K562 (cell line): Measurements from ENCODE around the gene RABGAP1L. TPM values are rescaled to one million over a fixed set of nuclear protein-coding genes. Genes with fewer than 3 reads are reported as not detected.

Experiments
- ATAC-seq: fragments of 200-7000 bp; cut with Tn5 transposase; 3 replicates; pipeline ENCODE4 v1.9.1; 2020; ENCODE audit warnings: moderate library complexity
- BruUV-seq: library from RNA; stranded (reverse); fragments of 400-500 nt; replicated peaks from 2 replicates; lab custom pipeline; 2021; lab: Mats Ljungman, UMichigan
- CTCF ChIA-PET: fragments of 300-600 bp; formaldehyde crosslinking; extraction: SDS; loops from one replicate; lab custom pipeline; 2021; ENCODE audit warnings: low intra/inter-chr PET ratio; lab: Yijun Ruan, JAX
- POLR2A ChIA-PET: fragments of 300-600, 350-650 bp; sonication (Branson Sonifier 250); formaldehyde crosslinking; extraction: SDS; loops from one replicate; lab custom pipeline; 2021; ENCODE audit warnings: antibody characterized with exemption, inconsistent platforms; lab: Yijun Ruan, JAX
- DNase-seq, 4 experiments: peaks; one replicate each; pipeline versions ENCODE4 v3.0.0 to v3.0.0-alpha.2; 2011 to 2018; ENCODE audit warnings: low spot score in 3 of 4, mixed read lengths in 3 of 4; ENCODE audit errors: extremely low read depth in 1 of 4
- FAIRE-seq: peaks from 2 replicates; lab custom pipeline; 2011; peaks lifted over from hg19 to GRCh38; lab: Jason Lieb, UNC
- H2AFZ ChIP-seq: 2 replicates; pipeline ENCODE4 v1.6.0; 2011; ENCODE audit warnings: low read depth, low read length, control low read depth, inconsistent platforms
- H3K27ac ChIP-seq: fragments of 200-600 bp; 3 replicates; pipeline ENCODE4 v1.8.0; 2011; ENCODE audit warnings: low read depth, mild to moderate bottlenecking, control low read depth, inconsistent platforms, low read length, moderate library complexity, mixed read lengths; ENCODE audit errors: extremely low read depth
- H3K27me3 ChIP-seq, 2 experiments: fragments of 300-600 bp in 1 of 2; 2 replicates in 1 of 2; 3 replicates in 1 of 2; pipeline versions ENCODE4 v1.6.0 to v1.8.0; 2011; ENCODE audit warnings: inconsistent platforms in 2 of 2, low read length in 2 of 2, mild to moderate bottlenecking in 1 of 2, mixed read lengths in 1 of 2, moderate library complexity in 1 of 2; ENCODE audit not compliant: control insufficient read depth in 2 of 2, insufficient read depth in 2 of 2
- H3K36me3 ChIP-seq: fragments of 300-600 bp; 3 replicates; pipeline ENCODE4 v1.8.0; 2011; ENCODE audit warnings: mild to moderate bottlenecking, low read length, inconsistent platforms; ENCODE audit not compliant: control insufficient read depth, insufficient read depth
- H3K4me1 ChIP-seq, 2 experiments: fragments of 200-600 bp in 1 of 2; replicated peaks in 1 of 2; 2 replicates in 1 of 2; 3 replicates in 1 of 2; pipeline versions ENCODE4 v1.5.1 to v1.8.0; 2011; ENCODE audit warnings: inconsistent platforms in 2 of 2, low read length in 2 of 2, mild to moderate bottlenecking in 1 of 2, mixed read lengths in 1 of 2, moderate library complexity in 1 of 2; ENCODE audit not compliant: control insufficient read depth in 2 of 2, insufficient read depth in 2 of 2
- H3K4me2 ChIP-seq: 2 replicates; pipeline ENCODE4 v1.6.1; 2011; ENCODE audit warnings: low read length, control low read depth, inconsistent platforms, mixed read lengths; ENCODE audit not compliant: insufficient read depth
- H3K4me3 ChIP-seq: fragments of 200-600 bp; sonication (generic), shearing (Covaris generic); 2 replicates; pipeline ENCODE4 v1.5.1; 2016; ENCODE audit warnings: control low read depth, inconsistent platforms
- H3K79me2 ChIP-seq: fragments of 200-600 bp; 3 replicates; pipeline ENCODE4 v1.8.0; 2011; ENCODE audit warnings: low read length, inconsistent platforms; ENCODE audit not compliant: control insufficient read depth, insufficient read depth
- H3K9ac ChIP-seq, 2 experiments: 2 replicates each; pipeline versions ENCODE4 v1.6.0 to v1.6.1; 2011; ENCODE audit warnings: low read depth in 2 of 2, low read length in 2 of 2, control low read depth in 1 of 2, inconsistent platforms in 1 of 2, mild to moderate bottlenecking in 1 of 2, mixed read lengths in 1 of 2; ENCODE audit not compliant: insufficient read depth in 1 of 2
- H3K9me1 ChIP-seq: one replicate; pipeline ENCODE4 v1.6.0; 2011; ENCODE audit warnings: inconsistent platforms, mild to moderate bottlenecking, low read length, moderate library complexity; ENCODE audit not compliant: control insufficient read depth, insufficient read depth
- H3K9me3 ChIP-seq: replicated peaks from 2 replicates; pipeline ENCODE4 v1.5.1; 2011; ENCODE audit warnings: low read depth, low read length, inconsistent platforms; ENCODE audit not compliant: control insufficient read depth, insufficient read depth
- H4K20me1 ChIP-seq: replicated peaks from 2 replicates; pipeline ENCODE4 v1.6.1; 2011; ENCODE audit warnings: low read length, inconsistent platforms, mixed read lengths; ENCODE audit not compliant: control insufficient read depth, insufficient read depth
- CREB5 ChIP-seq: fragments of 250-450 bp; sonication (Bioruptor Pico); IDR thresholded peaks from 2 replicates; pipeline ENCODE4 v1.5.0; 2020; ENCODE audit warnings: mild to moderate bottlenecking
- NRF1 ChIP-seq, 2 experiments: fragments of 450-650 bp; IDR thresholded peaks in 1 of 2; conservative IDR thresholded peaks in 1 of 2; 2 replicates each; pipeline ENCODE4 v1.6.1; 2014; ENCODE audit warnings: mild to moderate bottlenecking in 2 of 2
- ZBTB5 ChIP-seq: fragments of 450-650 bp; IDR thresholded peaks from 2 replicates; pipeline ENCODE4 v1.6.1; 2017; ENCODE audit warnings: antibody characterized with exemption
- ZBTB8A ChIP-seq: fragments of 450-650 bp; IDR thresholded peaks from 2 replicates; pipeline ENCODE4 v1.6.1; 2018; ENCODE audit warnings: mild to moderate bottlenecking, moderate library complexity; ENCODE audit not compliant: partially characterized antibody
- ZNF143 ChIP-seq: sonication (generic); formaldehyde crosslinking; IDR thresholded peaks from 2 replicates; pipeline ENCODE4 v1.9.0; 2022; ENCODE audit warnings: mild to moderate bottlenecking, missing genetic modification reagents
- ZNF175 ChIP-seq: fragments of 200-800 bp; sonication (Bioruptor generic); IDR thresholded peaks from 2 replicates; pipeline ENCODE4 v1.6.1; 2016; ENCODE audit warnings: low read depth, mild to moderate bottlenecking, missing genetic modification characterization, missing compliant biosample characterization
- ZNF354B ChIP-seq: fragments of 250-450 bp; sonication (Bioruptor Pico); IDR thresholded peaks from 2 replicates; pipeline ENCODE4 v1.4.0; 2020
- ZNF398 ChIP-seq: fragments of 250-450 bp; sonication (Bioruptor Pico); IDR thresholded peaks from 2 replicates; pipeline ENCODE4 v1.8.0; 2021; ENCODE audit warnings: moderate library complexity, mild to moderate bottlenecking, inconsistent platforms
- WGBS: fragments of 100-300 bp; shearing (Covaris generic); methylation state at CpG from one replicate; pipeline ENCODE4 v1.1.6; 2016; ENCODE audit warnings: low coverage, mixed read lengths; ENCODE audit not compliant: insufficient coverage; ENCODE audit errors: missing lambda C conversion rate; 5-methylcytosine and 5-hydroxymethylcytosine counted together
- in situ Hi-C: fragments of 300-500 bp; cut with MboI; formaldehyde crosslinking; loops from 4 replicates; pipeline ENCODE4 v1.15.0; 2018; ENCODE audit warnings: inconsistent platforms, mixed read lengths
- intact Hi-C: fragments of 100-400 bp; cut with micrococcal nuclease; formaldehyde crosslinking; loops from 2 replicates; pipeline ENCODE4 v1.14.2; 2022
- polyA plus RNA-seq, 8 experiments: library from polyadenylated mRNA; depleted of rRNA in 4 of 8; stranded (reverse) in 5 of 8; unstranded in 3 of 8; fragments of >200 nt; fragmentation: Nextera tagmentation in 2 of 8; fragmentation: Illumina TruSeq in 1 of 8; extraction: Ambion mirVana in 2 of 8; extraction: Trizol in 1 of 8; gene quantifications; 2 replicates each; pipeline versions ENCODE4 v1.2.1 to v1.2.3, GENCODE V29; 2011 to 2014; ENCODE audit warnings: inconsistent platforms in 1 of 8, missing spikeins in 1 of 8
- total RNA-seq, 7 experiments: library from RNA; depleted of rRNA in 6 of 7; stranded (reverse); fragments of >200 nt in 6 of 7; fragmentation: Illumina TruSeq in 2 of 7; extraction: Trizol in 2 of 7; gene quantifications; 2 replicates each; pipeline versions ENCODE4 v1.2.1 to v1.2.3, GENCODE V29; 2011 to 2021; ENCODE audit warnings: low replicate concordance in 1 of 7

Gene RABGAP1L
- total and polyA plus RNA-seq, 9 of the 15 experiments (the other 6 are each of a cell fraction or from before 2014, with no cell fraction given) = 16.5 to 44.9 (median 26.7) TPM

GRCh38 chr1:174225499-174226204 is 66.3 kb downstream of the RABGAP1L start:
- in situ Hi-C loops = no loop called here
- no peaks in the 10 kb centered on the region for H3K79me2 ChIP-seq
- DNase-seq = no peak
- ATAC-seq = no peak
- H3K27me3 ChIP-seq = no peaks in the 10 kb centered on the region
- H3K27ac ChIP-seq = no peak overlapping the region
- H3K4me3 ChIP-seq = no peak overlapping the region
- TF ChIP-seq ZNF398 (CRISPR knock-in tag) (no peak), NRF1 (conservative IDR thresholded peaks at IDR 0.05 in 1 of 2, IDR thresholded peaks at IDR 0.05 in 1 of 2) (no peak), CREB5 (CRISPR knock-in tag) (no peak), ZNF354B (CRISPR knock-in tag) (no peak), ZBTB8A (no peak), ZNF175 (CRISPR knock-in tag) (no peak), ZBTB5 (no peak), ZNF143 (no peak)
- ChIA-PET CTCF (no interaction called here), POLR2A (no interaction called here)
- WGBS = 94% methylated on average over 5 of the region's 5 CpGs
- intact Hi-C loops = no loop called here
- peaks cover 0 to 3% of the 10 kb centered on the region in 2 experiments; a peak in 2 of 5 replicates for H3K4me1 ChIP-seq
- H3K4me2 ChIP-seq = no peak overlapping the region
- H3K9me3 ChIP-seq = peaks cover 1% of the 10 kb centered on the region; the same call in 1 of the 2 replicates
- H3K9ac ChIP-seq = no peak overlapping the region
- no peak overlapping the region for H2AFZ ChIP-seq
- no peak for FAIRE-seq
- H4K20me1 ChIP-seq = no peaks in the 10 kb centered on the region
- no peaks in the 10 kb centered on the region for H3K9me1 ChIP-seq
- peaks cover 23% of the 10 kb centered on the region; the same call in 2 of the 3 replicates for H3K36me3 ChIP-seq
- no TSS peak for BruUV-seq
